HG03457 (cell line): Measurements from ENCODE around the gene DDOST.
"Not testable (repeated sequence)": the region's sequence is repeated elsewhere in the genome, so short reads cannot be mapped to it uniquely, and the experiment has no call there.

Experiments used
- ATAC-seq: cut with Tn5 transposase; IDR thresholded peaks from one replicate; pipeline ENCODE4 v1.9.1; 2021; ENCODE audit warnings: moderate number of reproducible peaks; ENCODE audit not compliant: unreplicated experiment

DDOST gene

DNA sequence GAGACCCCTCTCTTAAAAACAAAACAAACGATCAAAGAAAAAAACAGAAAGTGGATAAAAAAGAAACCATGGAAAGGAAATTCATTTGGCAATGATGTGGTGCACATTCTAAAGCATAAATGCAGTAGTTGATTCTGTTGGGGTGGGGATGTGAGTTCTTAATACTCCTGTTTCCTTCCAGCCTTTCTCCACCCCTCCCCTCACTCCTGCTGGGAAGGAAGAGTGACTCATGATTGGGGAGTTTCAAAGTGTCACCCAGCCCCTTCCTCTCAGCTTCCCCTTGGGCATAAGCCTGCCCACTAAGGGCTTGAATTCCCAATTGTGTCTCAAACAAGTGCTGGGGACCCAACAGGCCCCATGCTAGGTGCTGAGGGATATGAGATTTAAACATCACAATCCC lies 34.6 kb downstream of the DDOST start:
- no peak for ATAC-seq

DNA sequence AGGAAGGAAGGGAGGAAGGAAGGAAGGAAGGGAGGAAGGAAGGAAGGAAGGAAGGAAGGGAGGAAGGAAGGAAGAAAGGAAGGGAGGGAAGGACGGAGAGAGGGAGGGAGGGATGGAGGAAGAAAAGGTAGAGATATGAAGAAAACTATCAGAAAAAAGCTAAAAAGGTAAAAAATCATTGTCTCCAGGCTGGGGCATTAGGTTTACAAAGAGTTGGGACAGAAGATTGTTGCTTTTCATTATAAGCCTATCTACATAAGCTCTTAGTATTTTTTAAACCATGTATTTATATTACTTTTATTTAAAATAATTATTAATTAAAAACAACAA lies 35.1 kb downstream of the DDOST start:
- no peak for ATAC-seq

DNA sequence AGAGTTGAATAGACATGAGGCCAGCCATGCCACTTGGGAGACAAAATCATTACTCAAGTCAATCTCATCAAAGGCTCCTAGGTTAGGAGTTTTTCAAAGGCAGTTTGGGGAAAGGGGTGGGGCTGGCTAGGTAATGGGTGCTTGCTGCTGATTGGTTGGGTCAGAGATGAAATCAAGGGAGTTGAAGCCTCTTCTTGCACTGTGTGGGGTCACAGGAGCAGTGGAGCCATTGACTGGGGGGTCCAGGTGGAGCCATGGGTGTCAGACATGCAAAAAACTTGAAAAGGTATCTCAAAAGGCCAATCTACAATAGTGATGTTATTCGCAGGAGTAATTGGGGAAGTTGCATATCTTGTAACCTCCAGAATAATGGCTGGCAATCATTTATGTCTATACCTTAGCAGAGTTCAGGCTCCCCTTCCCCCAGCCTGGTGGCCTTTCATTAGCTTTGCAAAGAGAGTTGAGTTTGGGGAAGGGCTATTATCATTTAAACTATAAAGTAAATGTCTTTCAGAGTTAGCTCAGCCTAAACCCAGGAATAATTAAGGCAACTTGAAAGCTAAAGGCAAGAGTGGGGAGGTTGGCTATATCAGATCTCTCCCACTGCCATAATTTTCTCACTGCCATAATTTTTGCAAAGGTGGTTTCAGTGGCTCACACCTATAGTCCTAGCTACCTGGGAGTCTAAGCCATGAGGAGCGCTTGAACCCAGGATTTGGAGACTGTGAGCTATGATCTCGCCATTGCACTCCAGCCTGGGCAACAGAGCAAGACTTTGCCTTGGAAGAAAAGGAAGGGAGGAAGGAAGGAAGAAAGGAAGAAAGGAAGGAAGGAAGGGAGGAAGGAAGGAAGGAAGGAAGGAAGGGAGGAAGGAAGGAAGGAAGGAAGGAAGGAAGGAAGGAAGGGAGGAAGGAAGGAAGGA lies 35.7 kb downstream of the DDOST start:
- ATAC-seq = no peak

DNA sequence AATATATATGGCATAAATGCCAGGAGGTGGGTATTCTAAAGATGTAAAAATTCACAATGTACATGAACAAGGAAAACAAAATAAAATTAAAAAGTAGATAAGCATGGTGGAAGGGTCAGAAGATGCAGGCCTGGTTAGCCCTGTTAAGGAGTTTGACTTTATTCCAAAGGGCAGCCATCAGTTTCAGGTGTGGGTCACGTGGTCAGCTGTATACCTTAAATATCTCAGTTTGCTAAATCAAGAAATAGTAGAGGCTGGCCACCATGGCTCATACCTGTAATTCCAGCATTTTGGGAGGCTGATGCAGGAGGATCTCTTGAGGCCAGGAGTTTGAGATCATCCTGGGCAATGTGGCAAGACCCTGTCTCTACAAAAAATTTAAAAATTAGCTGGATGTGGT lies 36.5 kb downstream of the DDOST start:
- ATAC-seq = no peak

DNA sequence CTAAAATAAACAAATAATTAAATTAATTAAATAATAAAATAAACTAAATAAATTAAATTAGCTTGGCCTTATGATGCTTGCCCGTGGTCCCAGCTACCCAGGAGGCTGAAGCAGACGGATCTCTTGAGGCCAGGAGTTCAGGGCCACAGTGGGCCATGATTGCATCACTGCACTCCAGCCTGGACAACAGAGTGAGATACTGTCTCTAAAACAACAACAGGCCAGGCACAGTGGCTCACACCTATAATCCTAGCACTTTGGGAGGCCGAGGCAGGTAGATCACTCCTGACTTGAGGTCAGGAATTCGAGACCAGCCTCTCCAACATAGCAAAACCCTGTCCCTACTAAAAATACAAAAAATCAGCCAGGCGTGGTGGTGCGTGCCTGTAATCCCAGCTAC lies 40.2 kb downstream of the DDOST start:
- ATAC-seq = no peak

DNA sequence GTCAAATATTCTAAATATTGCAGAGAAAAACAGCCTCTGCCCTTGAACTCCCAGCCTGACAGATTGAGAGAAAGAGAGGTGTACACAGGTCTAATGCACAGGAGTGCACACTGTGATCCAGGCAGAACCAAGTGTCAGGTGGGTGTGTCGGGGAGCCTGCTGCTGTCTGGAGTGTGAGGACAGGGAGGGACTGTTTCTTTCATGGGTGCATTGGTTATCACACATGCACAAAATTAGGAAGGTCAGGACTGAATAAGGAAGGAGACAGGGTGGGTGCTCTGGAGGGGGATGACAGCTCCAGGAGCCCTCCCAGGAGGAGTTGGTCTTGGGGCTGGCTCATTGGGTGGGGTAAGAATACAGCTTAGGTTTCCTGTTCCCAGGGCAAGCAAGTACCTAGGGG lies 41.2 kb downstream of the DDOST start:
- ATAC-seq = no peak

DNA sequence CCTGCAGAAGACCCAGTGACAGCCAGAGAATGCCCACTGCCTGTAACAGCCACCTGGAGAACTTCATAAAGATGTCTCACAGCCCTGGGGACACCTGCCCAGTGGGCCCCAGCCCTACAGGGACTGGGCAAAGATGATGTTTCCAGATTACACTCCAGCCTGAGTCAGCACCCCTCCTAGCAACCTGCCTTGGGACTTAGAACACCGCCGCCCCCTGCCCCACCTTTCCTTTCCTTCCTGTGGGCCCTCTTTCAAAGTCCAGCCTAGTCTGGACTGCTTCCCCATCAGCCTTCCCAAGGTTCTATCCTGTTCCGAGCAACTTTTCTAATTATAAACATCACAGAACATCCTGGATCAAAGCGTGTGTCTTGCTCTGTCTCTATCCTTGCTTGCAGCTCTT lies 42.6 kb downstream of the DDOST start:
- no peak for ATAC-seq

DNA sequence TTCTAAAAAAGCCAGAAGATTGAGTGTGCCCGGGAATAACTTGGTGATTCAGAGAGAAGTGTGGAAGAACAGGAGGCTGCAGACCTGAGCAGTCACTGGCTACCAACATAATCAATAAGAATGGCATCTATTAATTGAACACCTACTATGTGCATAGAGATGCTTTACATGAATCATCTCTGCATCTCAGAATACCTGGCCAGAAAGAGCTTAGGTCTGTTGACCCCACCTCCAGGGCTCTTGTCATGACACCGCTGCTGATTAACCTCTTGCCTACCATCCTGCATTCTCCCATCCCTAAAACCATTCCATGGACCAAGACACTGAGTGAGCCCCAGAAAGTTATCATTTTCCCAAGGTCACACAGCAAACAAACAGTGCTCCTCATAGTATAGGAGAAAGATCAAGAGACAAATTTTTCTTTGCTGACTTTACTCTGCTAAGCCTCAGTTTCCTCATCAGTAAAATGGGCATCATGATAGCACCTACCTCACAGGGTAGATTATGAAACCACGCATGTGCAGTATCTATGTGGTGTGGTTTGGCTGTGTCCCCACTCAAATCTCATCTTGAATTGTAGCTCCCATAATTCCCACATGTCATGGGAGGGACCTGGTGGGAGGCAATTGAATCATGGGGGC lies 44.2 kb downstream of the DDOST start:
- ATAC-seq = no peak

DNA sequence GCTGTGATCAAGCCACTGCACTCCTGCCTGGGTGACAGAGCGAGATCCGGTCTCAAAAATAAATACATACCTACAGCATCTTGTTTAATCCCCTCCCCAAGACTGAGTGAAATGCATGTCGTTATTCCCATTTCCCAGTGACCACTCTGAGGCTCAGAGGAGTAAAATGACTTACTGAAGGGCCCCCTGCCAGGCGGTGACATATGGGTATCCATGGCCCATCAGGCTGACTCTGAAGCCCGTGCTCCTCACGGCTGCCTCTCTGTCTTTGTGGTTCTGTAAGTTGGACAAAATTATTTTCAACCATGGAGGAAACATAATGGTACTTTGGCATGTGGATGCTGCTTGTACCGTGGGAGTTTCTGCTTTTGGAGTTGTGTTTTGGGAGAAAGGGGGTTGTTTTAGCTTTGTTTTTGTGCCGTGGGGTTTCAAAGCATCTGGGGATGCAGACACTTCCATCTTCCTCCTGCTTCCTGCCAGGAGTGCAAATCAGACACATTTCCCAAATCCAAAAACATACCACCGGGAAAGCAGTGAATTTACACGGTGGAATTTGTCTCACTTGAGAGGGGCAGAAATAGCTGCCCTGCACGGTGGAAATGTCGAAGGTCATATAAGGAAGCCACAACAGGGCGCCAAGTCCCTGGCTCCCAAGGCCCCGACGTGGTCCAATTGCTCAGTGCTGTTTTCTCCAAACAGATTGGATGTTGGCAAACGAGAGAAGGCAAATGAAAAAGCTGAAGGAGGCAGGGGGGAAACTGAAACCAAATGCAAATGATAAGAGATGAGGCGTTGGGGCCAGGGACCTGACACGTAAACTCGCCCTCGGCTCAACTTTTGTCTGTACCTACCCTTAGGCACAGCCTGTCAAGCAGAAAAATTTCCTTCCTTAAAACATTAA lies 45.0 kb downstream of the DDOST start:
- ATAC-seq = no peak

DNA sequence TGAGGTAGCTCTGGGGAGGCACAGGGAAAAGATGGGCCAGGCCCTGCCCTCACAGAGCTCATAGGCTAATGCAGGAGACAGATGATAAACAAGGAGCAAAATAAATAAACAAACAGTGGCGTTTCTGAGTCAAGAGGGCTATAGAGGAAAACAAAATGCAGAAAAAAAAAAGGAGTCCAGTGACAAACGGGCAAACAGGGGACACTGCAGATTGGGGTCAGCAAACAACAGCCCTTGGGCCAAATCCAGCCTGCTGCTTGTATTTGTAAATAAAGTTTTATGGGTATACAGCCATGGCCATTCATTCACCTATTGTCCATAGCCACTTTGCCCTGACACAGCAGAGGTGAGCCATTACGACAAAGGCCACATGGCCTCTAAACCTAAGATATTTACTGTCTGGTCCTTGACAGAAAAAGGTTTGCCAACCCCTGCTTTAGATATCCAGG lies 47.0 kb downstream of the DDOST start:
- ATAC-seq = no peak

DNA sequence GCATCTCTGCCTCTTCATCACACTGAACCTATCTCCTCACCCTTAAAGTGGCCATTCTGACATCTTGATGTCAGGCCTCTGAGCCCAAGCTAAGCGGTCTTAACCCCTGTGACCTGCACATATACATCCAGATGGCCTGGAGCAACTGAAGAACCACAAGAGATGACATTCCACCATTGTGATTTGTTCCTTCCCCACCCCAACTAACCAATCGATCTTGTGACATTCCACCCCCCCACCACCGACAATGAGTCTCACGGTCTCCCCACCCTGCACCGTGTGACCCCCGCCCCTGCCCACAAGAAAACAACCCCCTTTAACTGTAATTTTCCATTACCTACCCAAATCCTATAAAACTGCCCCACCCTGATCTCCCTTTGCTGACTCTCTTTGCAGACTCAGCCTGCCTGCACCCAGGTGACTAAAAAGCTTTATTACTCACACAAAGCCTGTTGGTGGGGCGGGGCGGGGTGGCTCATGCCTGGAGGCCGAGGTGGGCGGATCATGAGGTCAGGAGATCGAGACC lies 48.9 kb downstream of the DDOST start:
- ATAC-seq = no peak

DNA sequence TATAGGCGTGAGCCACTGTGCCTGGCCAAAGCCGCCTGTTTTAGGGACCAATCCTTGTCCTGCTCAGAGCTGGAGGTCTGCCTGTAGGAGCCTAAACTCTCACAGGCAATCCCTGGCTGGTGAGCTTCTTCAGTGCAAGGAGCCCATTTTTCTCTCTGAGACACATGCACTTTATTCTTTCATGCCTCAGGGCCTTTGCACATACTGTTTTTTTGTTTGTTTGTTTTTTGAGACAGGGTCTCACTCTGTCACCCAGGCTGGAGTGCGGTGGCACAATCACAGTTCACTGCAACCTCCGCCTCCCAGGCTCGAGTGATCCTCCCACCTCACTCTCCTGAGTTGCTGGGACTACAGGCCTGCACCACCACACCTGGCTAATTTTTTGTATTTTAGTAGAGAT lies 49.5 kb downstream of the DDOST start:
- ATAC-seq = no peak

DNA sequence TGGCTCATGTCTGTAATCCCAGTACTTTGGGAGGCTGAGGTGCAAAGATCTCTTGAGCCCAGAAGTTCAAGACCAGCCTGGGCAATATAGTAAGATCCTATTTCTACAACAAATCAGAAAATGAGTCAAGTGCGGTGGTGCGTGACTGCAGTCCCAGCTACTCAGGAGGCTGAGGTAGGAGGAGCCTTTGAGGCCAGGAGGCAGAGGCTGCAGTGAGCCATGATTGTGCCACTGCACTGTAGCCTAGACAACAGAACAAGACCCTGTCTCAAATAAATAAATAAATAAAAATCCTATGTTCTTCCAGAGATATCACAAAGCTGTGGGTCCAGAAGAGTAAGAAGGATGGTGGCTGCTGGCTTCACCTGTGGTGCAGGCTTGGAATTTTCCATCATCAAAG lies 50.2 kb downstream of the DDOST start:
- ATAC-seq = no peak

DNA sequence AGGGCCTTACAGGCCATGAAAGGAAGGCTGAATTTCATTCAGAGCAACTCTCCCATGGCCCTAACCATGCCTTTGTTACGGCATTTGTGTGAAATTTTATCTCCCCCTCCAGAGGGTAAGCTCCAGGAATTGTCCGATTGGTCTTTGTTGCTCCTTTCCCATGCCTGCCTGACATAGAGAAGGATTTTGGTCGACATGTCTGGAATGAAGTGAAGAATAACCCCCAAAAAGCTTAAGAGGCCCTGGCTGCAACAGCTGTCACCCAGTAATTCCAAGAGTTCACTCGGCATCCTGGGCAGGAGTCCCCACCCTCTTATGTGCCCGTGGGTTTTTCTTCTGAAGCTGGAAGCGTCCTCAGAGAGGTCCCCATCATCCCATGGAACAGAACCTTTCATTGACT lies 51.6 kb downstream of the DDOST start:
- no peak for ATAC-seq

DNA sequence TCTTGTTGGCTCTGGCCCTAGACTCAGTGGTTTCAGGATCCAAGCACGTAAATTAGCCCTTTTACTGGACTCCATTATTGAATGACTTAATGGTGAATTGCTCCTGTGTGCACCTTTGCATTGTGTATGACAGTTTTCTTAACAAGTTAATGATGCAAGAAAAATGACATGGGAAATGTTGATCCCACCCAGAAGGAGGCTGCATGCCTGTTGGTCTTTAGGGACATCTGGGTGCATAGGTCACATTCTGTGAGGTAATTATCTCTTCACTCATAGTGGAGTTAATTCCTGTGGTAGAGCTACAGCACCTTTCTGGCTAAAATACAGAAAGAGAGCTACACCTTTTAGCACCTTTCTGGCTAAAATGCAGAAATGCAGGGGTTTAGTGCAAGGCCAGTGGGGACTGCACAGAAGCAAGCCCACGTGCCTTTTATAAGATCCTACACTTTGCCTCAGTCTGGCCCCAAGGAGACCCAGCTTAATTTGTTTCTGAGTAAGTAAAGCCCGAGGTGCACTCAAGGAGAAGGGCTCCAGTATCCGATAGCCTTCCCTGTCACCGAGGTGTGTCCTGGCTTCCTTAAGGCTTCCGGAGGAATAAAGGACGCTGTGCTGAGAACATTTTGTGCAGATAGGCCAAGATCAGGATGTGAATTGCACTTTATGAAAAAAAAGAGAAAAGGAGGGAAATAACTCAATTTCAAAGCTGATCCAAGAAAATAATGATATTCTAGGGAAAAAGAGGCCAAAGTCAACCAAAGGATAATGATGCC lies 54.2 kb downstream of the DDOST start:
- not testable (repeated sequence) for ATAC-seq

DNA sequence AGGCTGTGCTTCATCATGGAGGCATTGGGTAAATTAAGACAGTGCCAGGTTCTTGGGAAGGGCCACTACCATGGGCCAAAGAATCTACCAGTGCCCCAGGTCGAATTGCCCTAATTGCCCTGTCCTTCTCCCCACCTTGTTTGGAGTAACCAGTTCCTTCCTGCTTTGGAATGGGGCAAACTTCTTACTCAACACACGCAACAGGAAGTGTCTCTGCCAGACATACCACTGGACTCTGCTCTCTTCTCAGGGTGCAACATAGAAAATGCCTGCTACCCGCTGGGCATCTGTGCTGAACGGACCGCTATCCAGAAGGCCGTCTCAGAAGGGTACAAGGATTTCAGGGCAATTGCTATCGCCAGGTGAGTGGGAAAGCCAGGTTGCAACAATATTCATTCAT lies 56.5 kb downstream of the DDOST start:
- no peak for ATAC-seq

DNA sequence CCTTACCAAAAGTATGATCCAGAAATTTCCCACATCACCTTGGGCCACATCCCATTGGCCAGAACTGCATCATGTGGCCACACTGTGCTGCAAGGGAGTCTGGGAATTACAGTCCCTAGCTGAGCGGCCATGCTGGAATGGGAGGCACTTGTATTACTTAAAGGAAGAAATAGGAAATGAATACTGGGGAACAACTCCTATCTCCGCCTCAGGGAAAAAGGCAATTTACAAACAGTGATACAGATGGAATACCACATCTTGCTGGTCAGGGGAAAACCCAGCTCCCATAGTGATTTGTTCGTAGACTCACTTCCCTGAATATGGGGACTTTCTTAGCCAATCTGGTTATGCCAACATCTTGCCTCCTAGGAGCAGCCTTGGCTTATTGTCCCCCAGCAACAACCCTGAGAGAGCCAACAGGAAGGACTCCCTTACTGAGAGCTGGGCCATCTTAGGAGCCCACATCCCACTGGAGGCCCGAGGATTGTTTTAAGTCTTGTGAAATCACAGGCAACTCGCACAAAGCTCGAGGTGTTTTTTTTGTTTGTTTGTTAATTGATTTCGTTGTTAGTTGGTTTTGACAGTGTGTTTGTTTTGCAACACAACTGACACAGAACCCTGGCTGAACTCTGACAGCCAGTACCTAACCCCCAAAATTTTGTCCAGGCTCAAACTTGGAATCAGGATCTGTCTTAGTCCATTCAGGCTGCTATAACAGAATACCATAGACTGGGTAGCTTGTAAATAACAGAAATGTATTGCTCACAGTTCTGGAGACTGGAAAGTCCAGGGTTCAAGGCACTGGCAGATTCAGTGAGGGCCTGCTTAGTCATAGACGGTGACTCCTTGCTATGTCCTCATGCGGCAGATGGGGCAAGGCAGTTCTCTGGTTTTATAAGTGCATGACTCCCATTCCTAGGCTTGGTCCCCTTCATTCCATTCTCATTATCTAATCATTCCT lies 57.4 kb downstream of the DDOST start:
- no peak for ATAC-seq

DNA sequence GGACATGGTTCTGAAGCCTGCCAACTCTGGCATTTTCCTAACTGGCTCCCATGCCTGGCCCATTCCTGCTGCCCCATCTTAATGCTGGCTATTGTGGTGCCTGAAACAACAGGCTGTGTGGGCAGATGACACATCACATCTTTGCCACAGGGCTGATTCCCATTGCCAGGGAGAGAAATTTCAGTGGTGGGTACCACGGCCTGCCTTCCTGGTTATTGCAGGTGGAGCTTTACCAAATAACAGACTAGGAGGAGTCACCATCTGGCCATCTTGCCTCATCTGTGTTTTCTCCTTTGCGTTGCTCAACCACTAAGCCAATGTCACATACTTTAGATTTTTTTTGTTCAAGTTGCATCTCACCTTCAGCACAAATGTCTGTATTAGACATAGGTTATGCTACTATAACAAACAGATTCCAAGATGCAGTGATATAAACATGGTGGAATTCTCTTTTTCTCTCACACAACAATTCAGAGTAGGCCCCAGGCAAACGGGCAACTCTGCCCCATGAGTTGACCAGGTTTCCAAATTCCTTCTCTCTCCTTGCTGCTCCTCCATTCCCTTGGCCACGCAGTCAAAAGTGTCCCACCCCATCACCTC lies 58.2 kb downstream of the DDOST start:
- no peak for ATAC-seq
